Naive thymus-derived CD4-positive, alpha-beta T cell (primary cell): ENCODE data around the gene CPA5. TPM values are rescaled to one million over a fixed set of nuclear protein-coding genes. Genes with fewer than 3 reads are reported as not detected.

Experiments
- ATAC-seq: fragments of 150-1000 bp; cut with Tn5 transposase; 2 replicates; pipeline ENCODE4 v1.10.0; 2021; ENCODE audit warnings: mild to moderate bottlenecking, moderate library complexity
- CTCF ChIA-PET: fragments of 350-600 bp; sonication (Branson Sonifier 250); formaldehyde crosslinking; loops from one replicate; lab custom pipeline; 2021; ENCODE audit warnings: antibody characterized with exemption; lab: Charles Lee
- POLR2A ChIA-PET: fragments of 350-600 bp; sonication (Branson Sonifier 250); formaldehyde crosslinking; loops from one replicate; lab custom pipeline; 2021; ENCODE audit warnings: antibody characterized with exemption, inconsistent platforms; lab: Charles Lee
- DNase-seq, 9 donors: peaks; one replicate each; pipeline versions ENCODE4 v3.0.0 to v3.0.0-alpha.2; 2020 to 2022; ENCODE audit warnings: mixed read lengths in 1 of 9
- H3K27ac ChIP-seq: one replicate; pipeline ENCODE4 v1.7.0; 2013; ENCODE audit warnings: mild to moderate bottlenecking, low read depth, low read length, moderate library complexity
- H3K27me3 ChIP-seq, 2 donors: one replicate each; pipeline ENCODE4 v1.7.0; 2013; ENCODE audit warnings: low read length in 2 of 2, mild to moderate bottlenecking in 2 of 2, moderate library complexity in 2 of 2; ENCODE audit not compliant: control insufficient read depth in 2 of 2, insufficient read depth in 2 of 2
- H3K36me3 ChIP-seq, 3 experiments: 1 replicate in 2 of 3; 2 replicates in 1 of 3; pipeline ENCODE4 v1.7.0; 2013; ENCODE audit warnings: low read length in 3 of 3, mild to moderate bottlenecking in 3 of 3, moderate library complexity in 1 of 3; ENCODE audit not compliant: insufficient read depth in 3 of 3, control insufficient read depth in 2 of 3
- H3K4me1 ChIP-seq, 2 donors: one replicate each; pipeline ENCODE4 v1.7.0; 2013; ENCODE audit warnings: low read length in 2 of 2, mild to moderate bottlenecking in 2 of 2, moderate library complexity in 1 of 2; ENCODE audit not compliant: control insufficient read depth in 2 of 2, insufficient read depth in 2 of 2
- H3K4me3 ChIP-seq: 2 replicates; pipeline ENCODE4 v1.7.0; 2013; ENCODE audit warnings: mild to moderate bottlenecking, low read length
- H3K9me3 ChIP-seq, 3 experiments: 1 replicate in 2 of 3; 2 replicates in 1 of 3; pipeline ENCODE4 v1.7.0; 2013; ENCODE audit warnings: low read length in 3 of 3; ENCODE audit not compliant: control insufficient read depth in 2 of 3
- H3K27ac Mint-ChIP-seq, 9 donors: one replicate each; pipeline ENCODE4 v1.8.0; 2020 to 2022; ENCODE audit warnings: mixed read lengths in 9 of 9, mild to moderate bottlenecking in 8 of 9, moderate library complexity in 5 of 9, inconsistent platforms in 2 of 9
- H3K27me3 Mint-ChIP-seq, 5 donors: one replicate each; pipeline ENCODE4 v1.8.0; 2021 to 2022; ENCODE audit warnings: mixed read lengths in 5 of 5, mild to moderate bottlenecking in 1 of 5
- H3K36me3 Mint-ChIP-seq, 5 donors: one replicate each; pipeline ENCODE4 v1.8.0; 2020 to 2022; ENCODE audit warnings: mixed read lengths in 5 of 5, mild to moderate bottlenecking in 3 of 5, inconsistent platforms in 1 of 5
- H3K4me1 Mint-ChIP-seq, 7 donors: one replicate each; pipeline ENCODE4 v1.8.0; 2020 to 2022; ENCODE audit warnings: mixed read lengths in 7 of 7, mild to moderate bottlenecking in 3 of 7, inconsistent platforms in 1 of 7
- H3K4me3 Mint-ChIP-seq, 10 donors: one replicate each; pipeline ENCODE4 v1.8.0; 2020 to 2022; ENCODE audit warnings: mild to moderate bottlenecking in 10 of 10, mixed read lengths in 10 of 10, moderate library complexity in 6 of 10, inconsistent platforms in 2 of 10
- H3K9me3 Mint-ChIP-seq, 11 donors: one replicate each; pipeline ENCODE4 v1.8.0; 2020 to 2022; ENCODE audit warnings: mixed read lengths in 11 of 11, mild to moderate bottlenecking in 4 of 11, inconsistent platforms in 1 of 11, moderate library complexity in 1 of 11
- intact Hi-C, 2 donors: fragments of 100-400 bp; cut with micrococcal nuclease; formaldehyde crosslinking; loops; one replicate each; pipeline ENCODE4 v1.15.1; 2023
- polyA plus RNA-seq, 2 donors: library from polyadenylated mRNA; unstranded; fragments of 300-500 nt; fragmentation: Illumina TruSeq; gene quantifications; one replicate each; pipeline ENCODE4 v1.2.3, GENCODE V29; 2021
- total RNA-seq, 6 experiments: library from RNA in 5 of 6; stranded (reverse) in 5 of 6; gene quantifications; 1 replicate in 5 of 6; 2 replicates in 1 of 6; pipeline ENCODE4 v1.2.3 and lab custom pipeline; 2021 to 2026

Gene CPA5
- total and polyA plus RNA-seq, 7 experiments from 2014 or later, result 0.77 to 7.9 (median 3.9) TPM; not detected in 2

GRCh38 chr7:130396109-130396508, 51.5 kb downstream of the CPA5 start:
- intact Hi-C loops, result no loop called here
- H3K27ac Mint-ChIP-seq, result peak overlapping the region in 6 of 9 donors; percentile 3 to 78 (median 48)
- peaks cover 0 to 38% (median 19%) of the 10 kb centered on the region in 5 donors for H3K36me3 Mint-ChIP-seq
- H3K27me3 Mint-ChIP-seq, result no peaks in the 10 kb centered on the region
- H3K4me3 ChIP-seq, result no peak overlapping the region
- H3K4me1 ChIP-seq, result peaks cover 0 to 14% of the 10 kb centered on the region in 2 donors
- H3K4me3 Mint-ChIP-seq, result peak overlapping the region in 4 of 10 donors; percentile 4 to 47 (median 24)
- H3K4me1 Mint-ChIP-seq, result peaks cover 20 to 38% (median 34%) of the 10 kb centered on the region in 7 donors
- no peaks in the 10 kb centered on the region for H3K9me3 Mint-ChIP-seq
- H3K27me3 ChIP-seq, result no peaks in the 10 kb centered on the region
- H3K27ac ChIP-seq, result no peak overlapping the region
- CTCF ChIA-PET, result no interaction called here
- no peaks in the 10 kb centered on the region for H3K9me3 ChIP-seq
- H3K36me3 ChIP-seq, result peaks cover 0 to 9% (median 0%) of the 10 kb centered on the region in 3 experiments
- POLR2A ChIA-PET, result interaction anchor here (1.1 kb wide), 1 partner anchor 16 kb away, joined by 4 read pairs; no protein-coding TSS in a partner anchor
- DNase-seq (no peak), ATAC-seq (no peak)

DNA sequence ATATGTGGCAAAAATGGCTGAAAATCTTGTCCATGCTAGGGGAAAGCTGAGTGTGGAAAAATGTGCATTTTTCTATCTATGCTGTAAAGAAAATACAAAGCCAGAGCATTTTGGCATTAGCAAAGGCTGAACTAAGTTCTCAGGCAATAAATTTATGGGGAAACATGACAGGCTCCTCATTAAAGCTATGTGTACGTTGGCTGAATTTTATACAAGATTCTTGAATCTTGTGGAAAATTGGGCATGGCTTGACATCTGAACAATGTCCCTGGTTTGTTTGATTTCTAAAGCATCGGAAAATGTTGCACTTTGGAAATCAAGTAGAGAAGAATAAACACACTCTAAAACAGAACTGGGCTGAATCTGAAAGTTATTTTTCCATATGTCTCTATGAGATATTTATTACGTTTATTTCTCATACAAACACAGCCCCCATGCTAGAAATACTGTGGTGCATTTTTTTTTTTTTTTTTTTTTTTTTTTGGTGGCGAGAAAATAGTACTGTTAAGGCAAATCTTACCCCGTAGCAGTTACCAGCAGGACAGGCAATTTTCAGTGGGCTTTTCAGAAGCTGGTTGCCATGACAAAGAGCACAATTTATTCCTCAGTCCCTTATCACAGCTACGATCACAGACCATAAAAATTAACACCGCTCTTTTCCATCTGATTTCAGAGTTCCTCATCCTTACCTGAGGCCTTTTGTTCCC, 52.6 kb downstream of the CPA5 start:
- Mint-ChIP-seq H3K4me3 (no peak overlapping the region), H3K36me3 (peaks cover 0 to 38% (median 26%) of the 10 kb centered on the region in 5 donors), H3K4me1 (peaks cover 19 to 38% (median 34%) of the 10 kb centered on the region in 7 donors), H3K27me3 (no peaks in the 10 kb centered on the region), H3K9me3 (no peaks in the 10 kb centered on the region), H3K27ac (peak overlapping the region in 1 of 9 donors; percentile 62)
- no peak for DNase-seq
- Histone ChIP-seq H3K4me3 (no peak overlapping the region), H3K27me3 (no peaks in the 10 kb centered on the region), H3K27ac (no peak overlapping the region), H3K4me1 (peaks cover 0 to 14% of the 10 kb centered on the region in 2 donors), H3K9me3 (no peaks in the 10 kb centered on the region), H3K36me3 (peaks cover 0 to 9% (median 0%) of the 10 kb centered on the region in 3 experiments)
- POLR2A ChIA-PET, result interaction anchor here (0.6 to 1.1 kb wide), 2 partner anchors 15 to 192 kb away, joined by 3 to 4 read pairs; partner anchors contain the start of gene TMEM209
- no peak for ATAC-seq
- CTCF ChIA-PET, result interaction anchor here (0.6 to 0.7 kb wide), 2 partner anchors 16 to 94 kb away, joined by 3 to 5 read pairs; no protein-coding TSS in a partner anchor
- intact Hi-C loops, result no loop called here

- peak overlapping the region in 1 of 9 donors; percentile 62 for H3K27ac Mint-ChIP-seq
- CTCF ChIA-PET, result interaction anchor here (0.7 kb wide), 1 partner anchor 93 kb away, joined by 5 read pairs; no protein-coding TSS in a partner anchor
Observed at GRCh38 chr7:130397758-130398073, 53.1 kb downstream of the CPA5 start.

DNA sequence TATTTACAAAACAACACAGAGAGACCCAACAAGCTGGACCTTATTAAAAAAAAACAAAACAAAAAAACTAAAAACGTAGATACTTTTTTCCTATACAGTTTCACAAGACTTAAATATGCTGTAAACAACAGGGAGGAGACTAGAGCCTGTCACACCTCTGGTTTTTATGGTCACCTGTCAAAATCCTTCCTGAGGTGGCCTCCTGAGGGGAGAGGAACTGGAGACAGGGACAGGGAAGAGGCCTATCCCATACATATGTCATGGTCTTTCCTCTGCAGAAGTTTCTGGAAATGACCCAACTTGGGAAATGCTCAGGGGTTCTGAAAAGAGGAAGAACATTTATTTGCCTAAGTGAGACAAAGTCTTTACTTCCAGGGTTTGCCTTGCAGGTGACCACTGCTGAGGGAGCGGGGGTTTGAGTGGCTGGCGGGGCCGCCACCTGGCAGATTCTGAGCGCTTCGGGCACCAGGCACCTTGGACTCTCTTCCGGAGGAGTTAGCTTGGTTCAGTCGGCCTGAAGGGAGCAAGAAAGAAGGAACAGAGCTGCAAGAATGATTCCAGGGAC, 54.0 kb downstream of the CPA5 start:
- ChIA-PET CTCF (interaction anchor here (0.5 kb wide), 1 partner anchor 147 kb away, joined by 3 read pairs; no protein-coding TSS in a partner anchor), POLR2A (no interaction called here)
- Mint-ChIP-seq H3K27me3 (no peaks in the 10 kb centered on the region), H3K4me1 (peaks cover 17 to 32% (median 25%) of the 10 kb centered on the region in 7 donors), H3K36me3 (peaks cover 0 to 46% (median 37%) of the 10 kb centered on the region in 5 donors), H3K27ac (peak overlapping the region in 2 of 9 donors; percentile 20 to 34), H3K9me3 (no peaks in the 10 kb centered on the region), H3K4me3 (no peak overlapping the region)
- no peak overlapping the region for H3K27ac ChIP-seq
- no peaks in the 10 kb centered on the region for H3K9me3 ChIP-seq
- intact Hi-C loops, result no loop called here
- DNase-seq (no peak), ATAC-seq (no peak)
- H3K4me3 ChIP-seq, result no peak overlapping the region
- H3K27me3 ChIP-seq, result no peaks in the 10 kb centered on the region
- H3K4me1 ChIP-seq, result peaks cover 0 to 14% of the 10 kb centered on the region in 2 donors
- H3K36me3 ChIP-seq, result peaks cover 0 to 13% (median 0%) of the 10 kb centered on the region in 3 experiments

More at GRCh38 chr7:130397758-130398073, 53.1 kb downstream of the CPA5 start:
- POLR2A ChIA-PET, result interaction anchor here (0.5 to 0.6 kb wide), 2 partner anchors 191 to 193 kb away, joined by 3 to 4 read pairs; partner anchors contain the start of gene TMEM209
- H3K9me3 Mint-ChIP-seq, result no peaks in the 10 kb centered on the region
- H3K36me3 Mint-ChIP-seq, result peaks cover 0 to 43% (median 31%) of the 10 kb centered on the region in 5 donors
- no peak overlapping the region for H3K4me3 Mint-ChIP-seq
- H3K27me3 ChIP-seq, result no peaks in the 10 kb centered on the region
- no peaks in the 10 kb centered on the region for H3K27me3 Mint-ChIP-seq
- H3K9me3 ChIP-seq, result no peaks in the 10 kb centered on the region
- H3K27ac ChIP-seq, result no peak overlapping the region
- no peak overlapping the region for H3K4me3 ChIP-seq
- no peak for ATAC-seq
- peaks cover 18 to 38% (median 34%) of the 10 kb centered on the region in 7 donors for H3K4me1 Mint-ChIP-seq
- intact Hi-C loops, result no loop called here
- peaks cover 0 to 12% (median 0%) of the 10 kb centered on the region in 3 experiments for H3K36me3 ChIP-seq
- no peak for DNase-seq
- peaks cover 0 to 14% of the 10 kb centered on the region in 2 donors for H3K4me1 ChIP-seq

- Mint-ChIP-seq H3K4me1 (peaks cover 5 to 18% (median 11%) of the 10 kb centered on the region in 7 donors), H3K27me3 (no peaks in the 10 kb centered on the region), H3K4me3 (no peak overlapping the region), H3K9me3 (no peaks in the 10 kb centered on the region), H3K36me3 (peaks cover 0 to 51% (median 39%) of the 10 kb centered on the region in 5 donors), H3K27ac (no peak overlapping the region)
- Histone ChIP-seq H3K27ac (no peak overlapping the region), H3K4me1 (no peaks in the 10 kb centered on the region), H3K9me3 (no peaks in the 10 kb centered on the region), H3K36me3 (peaks cover 0 to 19% (median 0%) of the 10 kb centered on the region in 3 experiments), H3K4me3 (no peak overlapping the region), H3K27me3 (no peaks in the 10 kb centered on the region)
- POLR2A ChIA-PET, result interaction anchor here (1.0 kb wide), 1 partner anchor 27 kb away, joined by 3 read pairs; no protein-coding TSS in a partner anchor
- intact Hi-C loops, result no loop called here
- DNase-seq (no peak), ATAC-seq (no peak)
- CTCF ChIA-PET, result no interaction called here
Observed at GRCh38 chr7:130400120-130400572, 55.5 kb downstream of the CPA5 start.

- Histone ChIP-seq H3K27ac (no peak overlapping the region), H3K9me3 (no peaks in the 10 kb centered on the region), H3K27me3 (no peaks in the 10 kb centered on the region), H3K36me3 (peaks cover 0 to 19% (median 0%) of the 10 kb centered on the region in 3 experiments), H3K4me1 (no peaks in the 10 kb centered on the region), H3K4me3 (no peak overlapping the region)
- no peak overlapping the region for H3K27ac Mint-ChIP-seq
- DNase-seq (no peak), ATAC-seq (no peak)
- peaks cover 0 to 56% (median 42%) of the 10 kb centered on the region in 5 donors for H3K36me3 Mint-ChIP-seq
- ChIA-PET POLR2A (interaction anchor here (1.0 kb wide), 1 partner anchor 26 kb away, joined by 3 read pairs; no protein-coding TSS in a partner anchor), CTCF (no interaction called here)
- intact Hi-C loops, result no loop called here
- peaks cover under 1 to 13% (median 4%) of the 10 kb centered on the region in 7 donors for H3K4me1 Mint-ChIP-seq
- H3K4me3 Mint-ChIP-seq, result no peak overlapping the region
- no peaks in the 10 kb centered on the region for H3K27me3 Mint-ChIP-seq
- H3K9me3 Mint-ChIP-seq, result no peaks in the 10 kb centered on the region
Observed at GRCh38 chr7:130401101-130401500, 56.5 kb downstream of the CPA5 start.
